ENCODE data around the gene MEF2B.
A peak's percentile ranks its signal among the peaks of the same experiment; 100 is the strongest.

The MEF2B gene

DNA sequence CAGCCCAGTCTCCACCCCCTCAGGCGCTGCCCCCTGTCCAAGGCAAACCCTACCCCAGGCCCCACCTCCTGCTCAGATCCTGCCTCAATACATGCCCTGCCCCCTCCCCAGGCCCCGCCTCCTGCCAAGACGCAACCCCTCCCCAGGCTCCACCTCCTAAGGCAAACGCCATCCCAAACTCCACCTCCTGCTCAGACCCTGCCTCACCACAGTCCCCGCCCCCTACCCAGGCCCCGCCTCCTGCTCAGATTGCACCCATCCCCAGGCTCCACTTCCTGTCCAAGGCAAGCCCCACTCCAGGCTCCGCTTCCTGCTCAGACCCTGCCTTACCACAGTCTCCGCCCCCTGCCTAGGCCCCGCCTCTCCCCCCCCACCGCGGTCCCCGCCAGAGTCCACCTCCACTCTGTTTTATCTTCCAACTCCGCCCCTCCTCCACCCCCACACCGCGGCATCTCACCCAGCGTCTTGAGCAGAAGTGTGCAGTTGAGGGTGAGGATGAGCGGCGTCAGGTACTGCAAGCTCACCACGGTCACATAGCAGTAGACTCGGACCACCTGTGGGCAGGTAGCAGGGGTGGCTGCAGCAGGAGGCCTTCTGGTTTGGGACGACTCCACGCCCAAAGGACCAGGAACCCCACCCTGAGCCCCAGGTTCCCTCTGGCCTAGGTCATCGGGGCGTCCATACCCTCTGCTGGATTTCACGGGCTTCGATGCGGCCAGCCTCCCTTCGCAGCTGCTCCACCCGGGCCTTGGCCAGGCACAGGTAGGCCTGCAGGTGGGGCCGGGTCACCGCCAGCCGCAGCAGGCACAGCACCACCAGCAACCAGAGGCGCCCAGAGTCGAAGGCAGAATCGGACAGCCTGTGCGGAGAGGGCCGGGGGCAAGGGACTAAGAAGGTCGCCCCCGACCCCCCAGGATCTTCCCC is 49.5 kb downstream of the MEF2B start:
- peak overlapping the region in 2 of 3 experiments; percentile 43 to 48 for H3K4me3 Mint-ChIP-seq
- TF ChIP-seq CTCF (IDR thresholded peaks at IDR 0.05; ENCODE audit: unreplicated experiment in 3 of 3), result no peak
- H3K36me3 Mint-ChIP-seq (ENCODE audit: low read depth), result peaks cover 37% of the 10 kb centered on the region
- peaks cover 10% of the 10 kb centered on the region for H3K9me3 Mint-ChIP-seq
- H3K27ac Mint-ChIP-seq, result peak overlapping the region in 2 of 3 experiments; percentile 18 to 66
- no peaks in the 10 kb centered on the region for H3K4me1 Mint-ChIP-seq
- no peaks in the 10 kb centered on the region for H3K27me3 Mint-ChIP-seq (ENCODE audit: low read depth)

GRCh38 chr19:19119325-19120237 is 50.5 kb downstream of the MEF2B start:
- Mint-ChIP-seq H3K4me3 (peak overlapping the region in 1 of 3 experiments; percentile 48), H3K36me3 (ENCODE audit: low read depth) (peaks cover 37% of the 10 kb centered on the region), H3K4me1 (no peaks in the 10 kb centered on the region), H3K27me3 (ENCODE audit: low read depth) (no peaks in the 10 kb centered on the region), H3K9me3 (peaks cover 10% of the 10 kb centered on the region), H3K27ac (peak overlapping the region in 2 of 3 experiments; percentile 18 to 66)
- no peak for TF ChIP-seq CTCF (IDR thresholded peaks at IDR 0.05; ENCODE audit: unreplicated experiment in 3 of 3)

GRCh38 chr19:19115954-19116353 is 54.1 kb downstream of the MEF2B start:
- Mint-ChIP-seq H3K9me3 (no peaks in the 10 kb centered on the region), H3K36me3 (ENCODE audit: low read depth) (peaks cover 11% of the 10 kb centered on the region), H3K4me1 (peaks cover 15% of the 10 kb centered on the region), H3K4me3 (no peak overlapping the region), H3K27ac (no peak overlapping the region), H3K27me3 (ENCODE audit: low read depth) (peaks cover 6% of the 10 kb centered on the region)
- TF ChIP-seq CTCF (IDR thresholded peaks at IDR 0.05; ENCODE audit: unreplicated experiment in 3 of 3), result peak in 1 of 3 experiments; percentile 36

DNA sequence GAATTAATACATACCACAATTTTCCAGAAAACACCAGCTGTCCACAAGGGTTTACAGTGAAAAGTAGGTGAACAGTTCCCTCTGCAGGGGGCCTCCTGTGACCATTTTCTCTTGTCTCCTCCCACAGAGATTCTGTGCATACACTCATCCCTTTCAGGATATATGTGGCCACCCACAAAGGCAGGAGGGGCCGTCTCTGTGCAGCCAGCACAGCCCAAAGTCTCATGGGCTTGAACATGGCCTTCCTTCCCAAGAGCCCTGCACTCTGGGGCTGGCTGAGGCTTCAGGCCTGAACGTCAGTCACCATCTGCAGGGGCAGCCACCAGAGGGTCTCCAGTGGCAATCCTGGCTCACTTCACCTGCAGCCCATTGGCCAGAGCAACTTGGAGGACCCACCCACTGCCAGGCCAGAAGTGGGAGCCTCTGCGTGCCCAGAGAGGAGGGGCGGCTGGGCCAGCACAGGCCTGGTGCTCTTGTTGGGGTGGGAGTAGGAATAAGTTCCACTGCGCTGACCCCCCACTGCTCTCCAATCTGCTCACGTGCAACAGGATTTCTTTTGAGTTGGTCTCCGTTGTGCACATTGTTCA is 56.9 kb downstream of the MEF2B start:
- H3K36me3 Mint-ChIP-seq (ENCODE audit: low read depth), result peaks cover 3% of the 10 kb centered on the region
- H3K4me3 Mint-ChIP-seq, result no peak overlapping the region
- H3K27me3 Mint-ChIP-seq (ENCODE audit: low read depth), result peaks cover 15% of the 10 kb centered on the region
- TF ChIP-seq CTCF (IDR thresholded peaks at IDR 0.05; ENCODE audit: unreplicated experiment in 3 of 3), result no peak
- peaks cover 20% of the 10 kb centered on the region for H3K4me1 Mint-ChIP-seq
- H3K9me3 Mint-ChIP-seq, result no peaks in the 10 kb centered on the region
- peak overlapping the region; percentile 1 to 68 (median 42) for H3K27ac Mint-ChIP-seq

- H3K36me3 Mint-ChIP-seq (ENCODE audit: low read depth), result peaks cover 6% of the 10 kb centered on the region
Measured at GRCh38 chr19:19111967-19112580, 58.0 kb downstream of the MEF2B start.

More at GRCh38 chr19:19111967-19112580, 58.0 kb downstream of the MEF2B start:
- Mint-ChIP-seq H3K4me3 (no peak overlapping the region), H3K9me3 (no peaks in the 10 kb centered on the region), H3K27me3 (ENCODE audit: low read depth) (peaks cover 15% of the 10 kb centered on the region), H3K27ac (peak overlapping the region in 1 of 3 experiments; percentile 45), H3K4me1 (peaks cover 20% of the 10 kb centered on the region)
- no peak for TF ChIP-seq CTCF (IDR thresholded peaks at IDR 0.05; ENCODE audit: unreplicated experiment in 3 of 3)

All from nephron (organoid).